Astrocyte (in vitro differentiated cells and primary cell): ENCODE data around the gene FNDC3B. TPM values are rescaled to one million over a fixed set of nuclear protein-coding genes. Genes with fewer than 3 reads are reported as not detected.

Experiments used
- DNase-seq: peaks from one replicate; pipeline ENCODE4 v3.0.0-alpha.2; 2010; ENCODE audit warnings: low read depth
- FAIRE-seq: peaks from 2 replicates; lab custom pipeline; 2011; peaks lifted over from hg19 to GRCh38; lab: Jason Lieb, UNC
- H2AFZ ChIP-seq: 2 replicates; pipeline ENCODE4 v1.6.0; 2012; ENCODE audit warnings: low read depth, low read length, inconsistent platforms
- H3K27ac ChIP-seq: 2 replicates; pipeline ENCODE4 v1.5.1; 2011; ENCODE audit warnings: low read depth, low read length, inconsistent platforms
- H3K27me3 ChIP-seq: 2 replicates; pipeline ENCODE4 v1.6.0; 2011; ENCODE audit warnings: low read length, inconsistent platforms; ENCODE audit not compliant: insufficient read depth
- H3K36me3 ChIP-seq: 2 replicates; pipeline ENCODE4 v1.5.1; 2011; ENCODE audit warnings: low read length, inconsistent platforms; ENCODE audit not compliant: insufficient read depth
- H3K4me1 ChIP-seq: 2 replicates; pipeline ENCODE4 v1.5.1; 2011; ENCODE audit warnings: low read length, inconsistent platforms; ENCODE audit not compliant: insufficient read depth
- H3K4me2 ChIP-seq: 2 replicates; pipeline ENCODE4 v1.6.0; 2012; ENCODE audit warnings: low read length, inconsistent platforms
- H3K4me3 ChIP-seq: 2 replicates; pipeline ENCODE4 v1.5.1; 2011; ENCODE audit warnings: low read depth, mild to moderate bottlenecking, low read length, inconsistent platforms; ENCODE audit not compliant: insufficient read depth
- H3K79me2 ChIP-seq: 2 replicates; pipeline ENCODE4 v1.6.0; 2012; ENCODE audit warnings: mild to moderate bottlenecking, low read length, inconsistent platforms; ENCODE audit not compliant: insufficient read depth
- H3K9ac ChIP-seq: 2 replicates; pipeline ENCODE4 v1.6.0; 2012; ENCODE audit warnings: mild to moderate bottlenecking, low read length, inconsistent platforms
- H3K9me3 ChIP-seq: 2 replicates; pipeline ENCODE4 v1.5.1; 2012; ENCODE audit warnings: low read depth, mild to moderate bottlenecking, low read length, inconsistent platforms; ENCODE audit not compliant: insufficient read depth
- H4K20me1 ChIP-seq: 2 replicates; pipeline ENCODE4 v1.6.0; 2012; ENCODE audit warnings: low read length, inconsistent platforms; ENCODE audit not compliant: insufficient read depth
- H3K27ac Mint-ChIP-seq: one replicate; pipeline ENCODE4 v1.8.0; 2021; ENCODE audit warnings: mild to moderate bottlenecking, mixed read lengths; ENCODE audit not compliant: unreplicated experiment
- H3K27me3 Mint-ChIP-seq: one replicate; pipeline ENCODE4 v1.8.0; 2021; ENCODE audit warnings: low read depth, mixed read lengths; ENCODE audit not compliant: unreplicated experiment
- H3K36me3 Mint-ChIP-seq: one replicate; pipeline ENCODE4 v1.8.0; 2021; ENCODE audit warnings: low read depth, mixed read lengths; ENCODE audit not compliant: unreplicated experiment
- H3K4me1 Mint-ChIP-seq: one replicate; pipeline ENCODE4 v1.8.0; 2021; ENCODE audit warnings: low read depth, mixed read lengths; ENCODE audit not compliant: unreplicated experiment
- H3K4me3 Mint-ChIP-seq: one replicate; pipeline ENCODE4 v1.8.0; 2021; ENCODE audit warnings: mild to moderate bottlenecking, moderate library complexity, mixed read lengths; ENCODE audit not compliant: unreplicated experiment
- H3K9me3 Mint-ChIP-seq: one replicate; pipeline ENCODE4 v1.8.0; 2021; ENCODE audit warnings: mild to moderate bottlenecking, mixed read lengths; ENCODE audit not compliant: unreplicated experiment
- CTCF ChIP-seq: IDR thresholded peaks from 2 replicates; pipeline ENCODE4 v1.5.1; 2011; ENCODE audit warnings: low read depth, mild to moderate bottlenecking, inconsistent platforms, low read length, moderate library complexity; ENCODE audit not compliant: insufficient read depth
- EZH2 ChIP-seq: IDR thresholded peaks from 2 replicates; pipeline ENCODE4 v1.6.1; 2012; ENCODE audit warnings: mild to moderate bottlenecking, low read length, inconsistent platforms; ENCODE audit not compliant: insufficient read depth
- total RNA-seq: library from RNA; stranded (reverse); gene quantifications from 2 replicates; pipeline ENCODE4 v1.2.1, GENCODE V29; 2021

The FNDC3B gene
- total RNA-seq, 1 donor from 2014 or later: 327 TPM

- Histone ChIP-seq H3K79me2 (peaks cover 65% of the 10 kb centered on the region), H3K27me3 (no peaks in the 10 kb centered on the region), H3K4me1 (peaks cover 27% of the 10 kb centered on the region), H3K9ac (no peak overlapping the region), H3K4me3 (no peak overlapping the region), H3K4me2 (no peak overlapping the region), H2AFZ (no peak overlapping the region), H3K9me3 (no peaks in the 10 kb centered on the region), H3K36me3 (peaks cover 38% of the 10 kb centered on the region), H3K27ac (no peak overlapping the region), H4K20me1 (peaks cover 14% of the 10 kb centered on the region)
- DNase-seq (no peak), FAIRE-seq (no peak)
- Mint-ChIP-seq H3K4me3 (no peak overlapping the region), H3K9me3 (no peaks in the 10 kb centered on the region), H3K36me3 (peaks cover 36% of the 10 kb centered on the region), H3K27ac (no peak overlapping the region), H3K27me3 (no peaks in the 10 kb centered on the region), H3K4me1 (peaks cover 53% of the 10 kb centered on the region)
- TF ChIP-seq EZH2 (no peak), CTCF (no peak)
Measured at GRCh38 chr3:172262991-172263608, 223.7 kb downstream of the FNDC3B start.

- Histone ChIP-seq H3K79me2 (peaks cover 71% of the 10 kb centered on the region), H3K27ac (no peak overlapping the region), H3K9me3 (no peaks in the 10 kb centered on the region), H3K36me3 (peaks cover 47% of the 10 kb centered on the region), H2AFZ (no peak overlapping the region), H4K20me1 (peaks cover 20% of the 10 kb centered on the region), H3K4me1 (peaks cover 19% of the 10 kb centered on the region), H3K9ac (no peak overlapping the region), H3K4me2 (no peak overlapping the region), H3K4me3 (no peak overlapping the region), H3K27me3 (no peaks in the 10 kb centered on the region)
- peaks cover 45% of the 10 kb centered on the region for H3K4me1 Mint-ChIP-seq
- H3K4me3 Mint-ChIP-seq: no peak overlapping the region
- peaks cover 31% of the 10 kb centered on the region for H3K36me3 Mint-ChIP-seq
- FAIRE-seq (no peak), DNase-seq (no peak)
- H3K27ac Mint-ChIP-seq: no peak overlapping the region
- no peak for TF ChIP-seq EZH2
- TF ChIP-seq CTCF: no peak
- H3K9me3 Mint-ChIP-seq: no peaks in the 10 kb centered on the region
- no peaks in the 10 kb centered on the region for H3K27me3 Mint-ChIP-seq
Measured at GRCh38 chr3:172263781-172264486, 224.6 kb downstream of the FNDC3B start.

DNA sequence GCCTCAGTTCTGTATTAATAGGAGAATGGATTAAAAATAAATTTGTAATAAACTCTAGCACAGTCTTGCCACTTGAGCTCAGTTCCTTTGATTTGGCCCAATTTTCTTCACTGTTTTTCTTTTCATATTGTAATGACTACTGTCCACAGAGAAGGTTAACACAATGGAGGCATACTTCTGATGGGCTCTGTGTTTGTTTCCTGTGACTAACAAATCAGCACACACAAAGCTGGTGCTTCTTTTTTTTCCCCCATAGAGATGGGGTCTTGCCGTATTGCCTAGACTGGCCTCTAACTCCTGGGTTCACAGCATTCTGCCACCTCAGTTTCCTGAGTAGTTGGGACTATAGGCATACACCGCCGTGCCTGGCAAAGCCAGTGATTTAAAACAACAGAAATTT lies 226.7 kb downstream of the FNDC3B start:
- no peak overlapping the region for H3K4me3 Mint-ChIP-seq
- H3K79me2 ChIP-seq: peaks cover 69% of the 10 kb centered on the region
- no peak overlapping the region for H3K4me2 ChIP-seq
- peaks cover 25% of the 10 kb centered on the region for H3K4me1 Mint-ChIP-seq
- DNase-seq (no peak), FAIRE-seq (no peak)
- H3K27me3 Mint-ChIP-seq: no peaks in the 10 kb centered on the region
- H4K20me1 ChIP-seq: peaks cover 23% of the 10 kb centered on the region
- no peak overlapping the region for H3K27ac ChIP-seq
- no peak overlapping the region for H3K27ac Mint-ChIP-seq
- no peaks in the 10 kb centered on the region for H3K9me3 ChIP-seq
- peaks cover 38% of the 10 kb centered on the region for H3K36me3 Mint-ChIP-seq
- no peak for TF ChIP-seq EZH2
- no peak for TF ChIP-seq CTCF
- no peaks in the 10 kb centered on the region for H3K4me1 ChIP-seq
- H3K4me3 ChIP-seq: no peak overlapping the region
- H2AFZ ChIP-seq: no peak overlapping the region
- no peaks in the 10 kb centered on the region for H3K27me3 ChIP-seq
- H3K36me3 ChIP-seq: peaks cover 57% of the 10 kb centered on the region
- H3K9me3 Mint-ChIP-seq: no peaks in the 10 kb centered on the region
- no peak overlapping the region for H3K9ac ChIP-seq
